GM19372 (cell line): Measurements from ENCODE around the gene DMD.
"Not testable (repeated sequence)": the region's sequence is repeated elsewhere in the genome, so short reads cannot be mapped to it uniquely, and the experiment has no call there.

Experiments
- ATAC-seq: cut with Tn5 transposase; IDR thresholded peaks from one replicate; pipeline ENCODE4 v1.9.1; 2021; ENCODE audit warnings: mild to moderate bottlenecking, low read depth, moderate library complexity; ENCODE audit not compliant: unreplicated experiment

DMD gene

GRCh38 chrX:32673193-32673592, 538.2 kb downstream of the DMD start:
- no peak for ATAC-seq

- no peak for ATAC-seq
These were observed 548.8 kb downstream of the DMD start for GRCh38 chrX:32662516-32662915.

- ATAC-seq = no peak
These were observed 566.7 kb downstream of the DMD start for GRCh38 chrX:32644476-32645245.

- ATAC-seq = no peak
These were observed 569.1 kb downstream of the DMD start for GRCh38 chrX:32642283-32642682.

- ATAC-seq = no peak
These were observed 593.2 kb downstream of the DMD start for GRCh38 chrX:32618154-32618553.

GRCh38 chrX:32614707-32615106, 596.6 kb downstream of the DMD start:
- no peak for ATAC-seq

- no peak for ATAC-seq
These were observed 612.2 kb downstream of the DMD start for GRCh38 chrX:32599156-32599555.

GRCh38 chrX:32598707-32599106, 612.6 kb downstream of the DMD start:
- ATAC-seq = no peak

- ATAC-seq = no peak
These were observed 613.6 kb downstream of the DMD start for GRCh38 chrX:32597777-32598176.

GRCh38 chrX:32592786-32593185, 618.6 kb downstream of the DMD start:
- no peak for ATAC-seq

GRCh38 chrX:32591589-32591988, 619.8 kb downstream of the DMD start:
- no peak for ATAC-seq

GRCh38 chrX:32582729-32583128, 628.6 kb downstream of the DMD start:
- no peak for ATAC-seq

GRCh38 chrX:32576885-32577284, 634.5 kb downstream of the DMD start:
- ATAC-seq = no peak

GRCh38 chrX:32572644-32573043, 638.7 kb downstream of the DMD start:
- ATAC-seq = no peak

- no peak for ATAC-seq
These were observed 639.8 kb downstream of the DMD start for GRCh38 chrX:32571579-32571978.

- ATAC-seq = no peak
These were observed 649.1 kb downstream of the DMD start for GRCh38 chrX:32562261-32562660.

- ATAC-seq = no peak
These were observed 666.2 kb downstream of the DMD start for GRCh38 chrX:32545101-32545500.

GRCh38 chrX:32538554-32538953, 672.8 kb downstream of the DMD start:
- no peak for ATAC-seq

GRCh38 chrX:32533848-32534247, 677.5 kb downstream of the DMD start:
- ATAC-seq = no peak

- ATAC-seq = no peak
These were observed 679.1 kb downstream of the DMD start for GRCh38 chrX:32532262-32532661.

- ATAC-seq = no peak
These were observed 680.4 kb downstream of the DMD start for GRCh38 chrX:32530802-32531403.

- ATAC-seq = not testable (repeated sequence)
These were observed 682.9 kb downstream of the DMD start for GRCh38 chrX:32528451-32528850.
